GM21515 (cell line): ENCODE results near the gene CBX8.
"Not testable (repeated sequence)": the region's sequence is repeated elsewhere in the genome, so short reads cannot be mapped to it uniquely, and the experiment has no call there.

ENCODE experiments used
- ATAC-seq: cut with Tn5 transposase; IDR thresholded peaks from one replicate; pipeline ENCODE4 v1.9.1; 2021; ENCODE audit not compliant: unreplicated experiment

CBX8 gene

GRCh38 chr17:79757140-79757745 lies 39.6 kb downstream of the CBX8 start:
- no peak for ATAC-seq

- no peak for ATAC-seq
These were observed 41.3 kb downstream of the CBX8 start for GRCh38 chr17:79755591-79755990.

- ATAC-seq, result not testable (repeated sequence)
These were observed 42.0 kb downstream of the CBX8 start for GRCh38 chr17:79754903-79755302.

GRCh38 chr17:79754370-79754769 lies 42.5 kb downstream of the CBX8 start:
- ATAC-seq, result no peak

- no peak for ATAC-seq
These were observed 44.7 kb downstream of the CBX8 start for GRCh38 chr17:79752175-79752574.

GRCh38 chr17:79750650-79751545 lies 46.0 kb downstream of the CBX8 start:
- no peak for ATAC-seq

- no peak for ATAC-seq
These were observed 46.9 kb downstream of the CBX8 start for GRCh38 chr17:79749958-79750357.

- ATAC-seq, result no peak
These were observed 47.6 kb downstream of the CBX8 start for GRCh38 chr17:79749156-79749815.

GRCh38 chr17:79748295-79749099 lies 48.4 kb downstream of the CBX8 start:
- ATAC-seq, result no peak

GRCh38 chr17:79747508-79748294 lies 49.2 kb downstream of the CBX8 start:
- ATAC-seq, result no peak

GRCh38 chr17:79746889-79747507 lies 49.9 kb downstream of the CBX8 start:
- ATAC-seq, result no peak

GRCh38 chr17:79745641-79746105 lies 51.2 kb downstream of the CBX8 start:
- no peak for ATAC-seq

GRCh38 chr17:79743614-79744013 lies 53.3 kb downstream of the CBX8 start:
- no peak for ATAC-seq

- no peak for ATAC-seq
These were observed 53.9 kb downstream of the CBX8 start for GRCh38 chr17:79742951-79743476.

GRCh38 chr17:79742589-79742918 lies 54.3 kb downstream of the CBX8 start:
- no peak for ATAC-seq
